ENCODE data around the gene MYRF.

DNA sequence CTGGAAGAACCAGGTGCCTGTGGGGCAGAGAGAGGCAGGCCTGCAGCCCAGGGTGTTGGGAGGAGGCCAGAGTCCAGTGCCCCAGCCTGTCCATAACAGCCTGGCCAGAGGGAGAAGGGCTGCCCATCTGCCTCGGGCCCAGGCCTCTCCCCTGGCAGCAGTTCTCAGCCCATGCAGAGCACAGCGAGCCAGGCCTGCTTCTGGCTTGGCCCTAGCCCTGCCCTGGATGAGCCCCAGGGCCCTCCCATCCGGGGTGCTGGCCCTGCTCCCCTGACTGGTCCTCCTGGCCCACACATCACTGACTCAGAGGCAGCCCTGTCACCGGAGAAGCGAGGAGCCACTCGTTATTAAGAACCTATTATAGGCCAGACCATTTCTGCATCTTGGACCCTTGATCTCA, 19.7 kb upstream of the MYRF start:
- TF ChIP-seq POLR2AphosphoS5 (IDR thresholded peaks at IDR 0.05; ENCODE audit: insufficient read depth, low read depth, low read length) (no peak), FOS (IDR thresholded peaks at IDR 0.05; ENCODE audit: borderline replicate concordance, insufficient read depth, low read length) (no peak)
- TF ChIP-seq, protein P1, sequence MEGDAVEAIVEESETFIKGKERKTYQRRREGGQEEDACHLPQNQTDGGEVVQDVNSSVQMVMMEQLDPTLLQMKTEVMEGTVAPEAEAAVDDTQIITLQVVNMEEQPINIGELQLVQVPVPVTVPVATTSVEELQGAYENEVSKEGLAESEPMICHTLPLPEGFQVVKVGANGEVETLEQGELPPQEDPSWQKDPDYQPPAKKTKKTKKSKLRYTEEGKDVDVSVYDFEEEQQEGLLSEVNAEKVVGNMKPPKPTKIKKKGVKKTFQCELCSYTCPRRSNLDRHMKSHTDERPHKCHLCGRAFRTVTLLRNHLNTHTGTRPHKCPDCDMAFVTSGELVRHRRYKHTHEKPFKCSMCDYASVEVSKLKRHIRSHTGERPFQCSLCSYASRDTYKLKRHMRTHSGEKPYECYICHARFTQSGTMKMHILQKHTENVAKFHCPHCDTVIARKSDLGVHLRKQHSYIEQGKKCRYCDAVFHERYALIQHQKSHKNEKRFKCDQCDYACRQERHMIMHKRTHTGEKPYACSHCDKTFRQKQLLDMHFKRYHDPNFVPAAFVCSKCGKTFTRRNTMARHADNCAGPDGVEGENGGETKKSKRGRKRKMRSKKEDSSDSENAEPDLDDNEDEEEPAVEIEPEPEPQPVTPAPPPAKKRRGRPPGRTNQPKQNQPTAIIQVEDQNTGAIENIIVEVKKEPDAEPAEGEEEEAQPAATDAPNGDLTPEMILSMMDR (IDR thresholded peaks at IDR 0.05; ENCODE audit: extremely low read depth in 1 of 2, insufficient read depth in 1 of 2, low read depth in 1 of 2, low read length in 2 of 2): no peak
